HT1080 (cell line): Measurements from ENCODE around the gene ZP1. TPM values are rescaled to one million over a fixed set of nuclear protein-coding genes. Genes with fewer than 3 reads are reported as not detected.
A peak's percentile ranks its signal among the peaks of the same experiment; 100 is the strongest.

Source experiments
- DNase-seq: peaks from one replicate; pipeline ENCODE4 v3.0.0-alpha.2; 2015; ENCODE audit warnings: low read depth
- total RNA-seq: library from RNA; depleted of rRNA; stranded (reverse); fragments of >200 nt; shearing (Covaris generic); gene quantifications from 2 replicates; pipeline ENCODE4 v1.2.3, GENCODE V29; 2014

ZP1 gene
- total RNA-seq, 1 experiment from 2014 or later = 1.7 TPM

DNA sequence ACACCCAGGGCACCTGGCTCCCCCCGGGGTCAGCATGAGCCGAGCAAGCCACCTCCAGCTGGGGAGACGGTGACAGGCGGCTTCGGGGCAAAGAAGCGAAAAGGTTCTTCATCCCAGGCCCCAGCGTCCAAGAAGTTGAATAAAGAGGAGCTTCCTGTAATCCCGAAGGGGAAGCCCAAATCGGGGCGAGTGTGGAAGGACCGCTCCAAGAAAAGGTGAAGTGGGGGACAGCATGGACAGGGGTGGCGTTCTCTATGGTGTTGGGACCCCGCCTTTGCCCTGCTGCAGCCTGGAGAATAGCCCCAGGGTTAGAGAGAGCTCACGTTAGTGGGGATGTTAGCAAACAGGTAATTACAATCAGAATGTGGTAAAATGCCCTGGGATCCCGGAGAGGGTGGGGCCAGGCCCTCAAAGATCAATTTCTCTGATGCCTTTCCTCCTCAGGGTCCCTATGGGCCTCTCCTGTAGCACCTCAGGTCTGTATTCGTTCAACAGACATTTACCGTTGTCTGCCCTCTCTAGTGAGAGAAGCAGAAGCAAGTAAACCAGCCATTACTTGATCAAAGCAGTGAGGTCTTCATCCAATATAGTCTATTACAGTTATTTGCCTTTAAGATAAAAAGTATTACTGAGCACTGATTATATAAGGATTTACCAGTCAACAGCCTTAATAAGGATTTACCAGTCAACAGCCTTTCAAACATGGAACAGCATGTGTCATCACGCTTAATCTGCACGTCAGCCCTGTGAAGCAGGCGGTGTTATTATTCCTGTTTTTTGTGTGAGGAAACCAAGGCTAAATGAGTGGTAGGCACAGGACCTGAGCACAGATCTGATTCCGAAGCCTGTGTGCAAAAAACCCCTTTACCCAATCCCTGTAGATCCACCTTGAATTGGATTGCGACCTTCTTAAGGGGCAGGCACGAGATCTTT, 24.4 kb upstream of the ZP1 start:
- DNase-seq = no peak

DNA sequence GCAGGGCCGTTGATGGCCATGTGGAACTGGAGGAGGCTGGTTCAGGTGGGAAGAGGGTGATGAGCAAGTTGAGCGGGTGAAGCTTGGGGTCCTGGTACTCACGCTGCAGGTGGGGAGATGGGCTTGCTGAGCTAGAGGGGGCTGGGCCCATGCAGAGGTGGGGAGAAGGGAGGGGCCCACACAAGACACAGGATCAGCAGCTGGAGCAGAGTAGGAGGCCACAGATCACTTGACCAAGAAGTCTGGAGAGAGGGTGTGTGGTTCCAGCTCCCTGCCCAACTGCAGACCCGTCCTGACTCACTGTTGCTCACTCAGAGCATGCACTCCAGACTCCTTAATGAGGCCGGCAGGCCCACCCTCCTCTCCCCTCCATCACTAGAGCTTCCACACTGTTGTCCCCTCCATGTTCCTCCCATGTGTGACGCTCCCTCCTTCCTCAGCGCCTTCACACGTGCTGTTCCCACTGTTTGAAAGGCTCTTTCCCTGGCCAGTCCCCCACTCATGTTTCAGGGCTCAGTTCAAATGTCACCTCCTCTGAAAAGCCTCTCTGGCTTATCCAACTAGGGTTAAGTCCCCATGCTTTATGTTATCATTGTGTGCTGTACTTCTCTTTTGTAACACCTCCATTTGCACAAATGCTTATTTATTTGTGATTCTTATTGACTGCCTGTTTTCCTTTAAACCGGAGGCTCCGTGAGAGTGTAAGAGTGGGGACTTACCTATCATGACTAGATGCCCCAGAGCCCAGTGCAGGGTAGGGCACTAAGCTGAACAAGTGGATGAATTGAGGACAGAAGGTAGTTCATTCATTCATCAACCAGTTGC, 23.1 kb upstream of the ZP1 start:
- peak; percentile 17 for DNase-seq

DNA sequence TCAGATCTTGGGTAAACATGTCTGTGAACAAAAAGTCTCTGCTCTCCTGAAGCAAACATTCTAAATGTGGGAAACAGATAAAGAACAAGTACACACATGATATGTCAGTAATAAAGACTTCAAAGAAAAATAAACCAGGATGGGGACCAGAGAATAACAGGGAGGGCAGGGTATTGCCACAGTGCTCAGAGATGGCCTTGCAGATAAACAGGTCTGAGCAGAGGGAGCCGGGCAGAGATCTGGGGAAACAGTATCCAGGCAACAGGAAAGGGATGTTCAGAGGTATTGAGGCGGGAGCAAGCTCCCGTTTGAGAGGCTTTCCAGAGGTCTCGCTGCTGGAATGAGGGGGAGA, 22.5 kb upstream of the ZP1 start:
- no peak for DNase-seq

DNA sequence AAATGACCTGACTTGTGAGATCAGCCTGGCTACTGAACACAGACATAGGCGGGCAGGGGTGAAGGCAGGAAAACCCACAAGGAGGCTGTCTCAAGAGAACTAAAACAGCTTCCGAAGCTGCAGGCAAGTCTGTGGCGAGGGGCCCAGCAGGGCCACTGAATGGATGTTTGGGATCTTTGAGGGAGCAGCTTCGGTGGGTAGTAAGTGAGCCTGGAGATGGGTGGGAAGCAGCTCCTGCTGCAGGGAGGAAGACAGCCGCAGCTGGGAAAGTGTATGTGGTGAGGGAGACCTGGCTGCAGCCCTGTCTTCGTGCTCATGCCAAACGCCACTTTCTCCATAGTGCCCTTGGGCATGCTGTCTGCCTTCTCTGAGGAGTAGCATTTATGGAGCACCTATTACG, 22.0 kb upstream of the ZP1 start:
- DNase-seq = no peak

GRCh38 chr11:60847281-60847680, 20.1 kb upstream of the ZP1 start:
- no peak for DNase-seq

DNA sequence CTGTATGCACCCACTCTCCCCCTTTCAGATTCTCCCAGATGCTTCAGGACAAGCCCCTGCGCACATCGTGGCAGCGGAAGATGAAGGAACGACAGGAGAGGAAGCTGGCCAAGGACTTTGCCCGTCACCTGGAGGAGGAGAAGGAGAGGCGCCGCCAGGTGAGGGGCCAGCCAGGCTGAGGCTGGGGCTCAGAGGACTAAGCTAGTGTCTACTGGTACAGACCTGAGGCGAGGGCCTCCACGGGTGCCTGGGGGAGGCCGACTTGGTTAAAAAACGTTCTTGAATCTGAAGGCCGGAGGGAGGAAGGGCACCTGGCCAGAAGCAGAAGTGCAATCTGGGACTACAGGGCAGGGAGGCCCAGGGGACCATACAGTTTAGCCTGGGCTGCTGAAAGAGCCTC, 19.4 kb upstream of the ZP1 start:
- DNase-seq = no peak

- no peak for DNase-seq
Observed at GRCh38 chr11:60848714-60849151, 18.6 kb upstream of the ZP1 start.

DNA sequence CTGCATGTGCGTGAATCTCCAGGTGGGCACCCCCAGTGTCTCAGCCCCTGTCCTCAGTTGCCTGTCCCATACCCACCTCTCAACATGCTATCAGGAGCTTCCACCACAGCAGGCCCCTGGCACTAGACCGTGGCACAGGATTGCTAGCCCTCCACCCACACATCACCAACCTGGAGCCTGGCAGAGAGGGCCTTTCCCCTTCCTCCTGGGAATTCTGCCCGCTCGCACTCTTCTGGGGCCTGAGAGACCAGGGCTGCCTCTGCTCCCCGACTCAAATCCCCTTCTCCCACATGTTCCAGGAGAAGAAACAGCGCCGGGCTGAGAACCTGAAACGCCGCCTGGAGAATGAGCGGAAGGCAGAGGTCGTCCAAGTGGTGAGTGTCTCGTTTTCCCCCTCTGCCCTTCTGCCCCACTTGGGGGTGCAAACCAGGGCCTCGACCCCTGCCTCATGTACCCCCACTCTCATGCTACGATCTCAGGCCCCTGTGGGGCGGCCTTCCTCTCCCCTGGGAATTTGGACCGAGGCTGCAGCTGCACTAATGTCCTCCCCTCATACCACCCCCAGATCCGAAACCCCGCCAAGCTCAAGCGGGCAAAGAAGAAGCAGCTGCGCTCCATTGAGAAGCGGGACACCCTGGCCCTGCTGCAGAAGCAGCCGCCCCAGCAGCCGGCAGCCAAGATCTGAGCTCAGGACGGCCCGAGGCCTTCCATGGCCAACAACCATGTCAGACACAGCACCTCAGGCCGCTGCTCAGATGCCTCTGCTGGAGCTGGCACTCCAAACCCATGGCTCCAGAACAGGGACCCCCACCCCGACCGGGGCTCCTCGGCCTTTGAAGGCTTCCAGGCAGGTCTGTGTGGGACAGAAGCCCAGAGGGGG, 17.5 kb upstream of the ZP1 start:
- no peak for DNase-seq

GRCh38 chr11:60851327-60852104, 15.8 kb upstream of the ZP1 start:
- DNase-seq = no peak

GRCh38 chr11:60852117-60852981, 15.0 kb upstream of the ZP1 start:
- no peak for DNase-seq

DNA sequence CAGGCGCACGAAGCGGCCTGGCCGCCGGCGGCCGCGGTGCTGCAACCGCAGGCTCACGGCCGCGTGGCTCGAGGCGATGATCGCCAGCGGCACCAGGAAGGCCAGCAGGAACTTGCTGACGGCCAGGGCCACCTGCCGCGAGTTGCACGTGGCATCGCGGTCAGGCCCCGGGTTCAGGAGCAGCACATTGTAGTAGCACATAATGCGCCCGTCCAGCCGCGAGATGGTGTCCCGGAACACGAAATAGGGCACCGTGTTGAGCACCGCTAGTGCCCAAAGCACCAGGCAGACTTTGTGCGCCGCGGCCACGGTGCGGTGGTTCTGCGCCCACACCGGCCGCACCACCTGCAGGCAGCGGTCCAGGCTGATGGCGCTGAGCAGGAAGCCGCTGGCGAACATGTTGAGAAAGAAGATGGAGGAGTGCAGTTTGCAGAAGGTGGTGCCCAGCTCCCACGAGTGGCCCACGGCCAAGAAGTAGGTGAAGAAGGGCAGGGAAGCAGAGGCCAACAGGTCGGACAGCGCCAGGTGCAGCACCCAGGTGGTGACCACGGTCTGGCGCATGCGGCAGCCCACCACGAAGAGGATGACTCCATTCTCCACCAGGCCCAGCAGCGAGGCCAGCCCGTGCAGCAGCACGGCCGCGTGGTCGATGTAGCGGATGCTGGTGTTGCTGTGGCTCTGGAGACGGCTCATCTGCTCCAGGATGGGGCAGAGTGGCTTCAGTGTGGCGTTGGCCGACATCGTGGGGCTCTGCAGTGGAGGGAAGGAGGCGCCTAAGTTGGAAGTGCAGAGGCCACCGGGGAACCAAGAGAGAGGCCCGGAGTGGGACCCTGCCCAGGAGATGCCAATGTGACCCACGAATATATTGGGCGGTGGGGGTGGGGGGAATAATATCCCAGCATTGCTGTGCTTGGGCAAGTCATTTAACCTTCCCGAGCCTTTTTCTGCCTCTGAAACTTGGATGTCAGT, 14.1 kb upstream of the ZP1 start:
- no peak for DNase-seq

- no peak for DNase-seq
Observed at GRCh38 chr11:60854140-60854846, 13.0 kb upstream of the ZP1 start.

DNA sequence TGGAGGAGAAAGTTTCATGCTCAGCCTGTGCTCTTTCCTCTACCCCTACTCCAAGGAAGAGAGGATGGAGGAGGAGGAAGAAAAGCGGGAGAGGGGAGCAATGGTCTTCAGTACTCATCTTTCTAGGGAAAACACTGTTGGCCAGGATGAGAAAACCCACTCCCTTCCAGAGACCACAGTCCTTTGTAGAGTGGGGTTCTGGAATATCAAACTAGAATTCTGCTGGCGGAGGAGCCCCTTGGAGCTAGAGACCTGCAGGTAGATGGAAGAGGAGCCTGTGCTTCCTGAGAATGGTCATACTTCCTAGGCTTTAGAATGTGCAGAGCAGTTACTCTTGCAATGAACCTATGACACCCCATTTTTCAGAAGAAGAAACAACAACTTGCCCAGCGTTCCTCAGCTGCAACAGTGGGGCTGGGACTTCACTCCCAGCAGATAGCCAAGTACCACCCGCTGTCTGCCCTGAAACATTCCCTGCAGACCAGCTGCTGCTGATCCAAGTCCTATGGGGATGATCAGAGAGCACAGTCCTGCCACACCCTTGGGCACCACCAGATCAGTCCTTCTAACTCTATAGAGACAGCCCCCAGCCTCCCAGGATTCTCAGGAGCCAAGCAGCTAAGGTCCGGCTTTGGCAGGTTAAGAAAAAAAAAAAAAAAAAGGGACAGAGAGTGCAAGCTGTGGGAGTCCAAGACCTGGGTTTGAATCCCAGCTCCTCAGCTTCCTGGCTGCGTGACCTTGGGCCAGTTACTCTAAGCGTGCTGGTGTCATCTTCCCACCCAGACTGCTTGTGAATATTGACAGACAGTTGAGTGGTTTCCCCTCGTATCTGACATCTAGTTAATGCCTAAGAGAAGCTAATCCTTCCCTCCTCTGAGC, 12.3 kb upstream of the ZP1 start:
- no peak for DNase-seq

GRCh38 chr11:60855726-60856633, 11.4 kb upstream of the ZP1 start, which contains the start of gene PTGDR2:
Gene PTGDR2 (minus strand): TSS chr11:60855950. CDS start chr11:60853722, 2,228 bp downstream.
- no peak for DNase-seq

DNA sequence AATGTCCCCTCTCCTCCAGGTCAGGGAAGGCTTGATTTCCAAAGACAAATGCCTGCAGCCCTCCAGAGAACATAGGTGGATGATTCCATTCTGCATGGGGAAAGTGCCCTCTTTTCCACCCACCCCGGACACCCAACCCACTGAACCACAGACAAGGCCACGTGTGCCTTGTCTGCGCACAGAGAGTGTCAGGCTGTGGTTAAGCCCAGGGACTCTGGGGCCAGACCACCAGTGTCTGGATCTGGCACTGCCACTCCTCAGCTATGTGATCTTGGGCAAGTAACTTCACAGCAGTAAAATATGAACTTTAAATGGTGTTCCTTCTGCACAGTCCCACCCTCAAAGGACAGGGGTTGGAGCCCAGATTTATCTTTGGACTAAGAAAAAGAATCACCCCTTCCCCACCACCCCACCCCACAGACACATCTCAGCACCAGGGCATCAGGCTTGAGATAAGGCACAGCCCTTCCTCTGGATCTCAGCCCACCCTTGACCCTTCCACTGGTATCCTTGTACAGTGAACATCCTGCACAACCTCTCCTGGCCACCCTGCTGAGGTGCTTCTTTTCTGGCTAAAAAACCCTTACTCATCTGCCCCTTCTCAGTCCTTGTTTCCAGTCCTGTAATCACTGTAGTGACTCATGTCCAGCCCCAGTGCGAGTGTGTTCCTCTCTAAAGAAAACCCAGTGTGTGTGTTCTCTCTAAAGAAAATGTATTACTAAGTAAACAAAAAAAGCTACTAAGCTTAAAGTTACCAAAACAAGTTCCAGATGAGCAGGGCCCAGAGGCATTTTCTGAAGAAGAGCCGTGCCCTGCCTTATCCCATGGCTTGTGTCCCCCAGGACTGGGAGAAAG, 9.7 kb upstream of the ZP1 start:
- peak; percentile 69 for DNase-seq
